A673 (cell line): ENCODE results near the gene GNG7. TPM values are rescaled to one million over a fixed set of nuclear protein-coding genes. Genes with fewer than 3 reads are reported as not detected.

Source experiments
- BruUV-seq: library from RNA; stranded (reverse); fragments of 400-500 nt; replicated peaks from 2 replicates; lab custom pipeline; 2021; lab: Mats Ljungman, UMichigan
- CTCF ChIA-PET: fragments of 300-600 bp; sonication (Branson Sonifier 250); formaldehyde crosslinking; loops from one replicate; lab custom pipeline; 2022; ENCODE audit warnings: antibody characterized with exemption; lab: Charles Lee
- POLR2A ChIA-PET: fragments of 300-600 bp; sonication (Branson Sonifier 250); formaldehyde crosslinking; loops from one replicate; lab custom pipeline; 2022; ENCODE audit warnings: antibody characterized with exemption; ENCODE audit not compliant: low non-redundant PET; lab: Charles Lee
- DNase-seq: peaks from one replicate; pipeline ENCODE4 v3.0.0-alpha.2; 2015; ENCODE audit warnings: low spot score
- H3K27ac ChIP-seq: fragments of 200-600 bp; sonication (generic); 2 replicates; pipeline ENCODE4 v1.5.1; 2016; ENCODE audit warnings: mixed run types, low read depth, mild to moderate bottlenecking, mixed read lengths, antibody characterized with exemption, low read length; ENCODE audit not compliant: poor library complexity, severe bottlenecking
- H3K27me3 ChIP-seq: fragments of 200-600 bp; sonication (generic); replicated peaks from 2 replicates; pipeline ENCODE4 v1.6.1; 2017; ENCODE audit warnings: mixed run types, low read depth, mild to moderate bottlenecking, mixed read lengths, antibody characterized with exemption, low read length; ENCODE audit not compliant: insufficient read depth, poor library complexity
- H3K36me3 ChIP-seq: fragments of 200-600 bp; sonication (generic); 2 replicates; pipeline ENCODE4 v1.6.1; 2016; ENCODE audit warnings: mixed run types, mild to moderate bottlenecking, mixed read lengths, antibody characterized with exemption, low read length; ENCODE audit not compliant: insufficient read depth, poor library complexity, severe bottlenecking
- H3K4me1 ChIP-seq: fragments of 200-600 bp; sonication (generic); 2 replicates; pipeline ENCODE4 v1.6.1; 2017; ENCODE audit warnings: mixed run types, mild to moderate bottlenecking, mixed read lengths, antibody characterized with exemption, low read length; ENCODE audit not compliant: insufficient read depth, poor library complexity, severe bottlenecking
- H3K4me3 ChIP-seq: fragments of 200-600 bp; sonication (generic); 2 replicates; pipeline ENCODE4 v1.5.1; 2016; ENCODE audit warnings: low read depth, mixed run types, mild to moderate bottlenecking, mixed read lengths, low read length; ENCODE audit not compliant: poor library complexity, severe bottlenecking
- H3K9me3 ChIP-seq: fragments of 200-600 bp; sonication (generic); 2 replicates; pipeline ENCODE4 v1.6.1; 2016; ENCODE audit warnings: mixed run types, low read depth, mild to moderate bottlenecking, mixed read lengths, antibody characterized with exemption, low read length; ENCODE audit not compliant: poor library complexity, severe bottlenecking
- EZH2 ChIP-seq: fragments of 200-600 bp; sonication (generic); IDR thresholded peaks from 2 replicates; pipeline ENCODE4 v1.6.1; 2017; ENCODE audit warnings: borderline replicate concordance, low read depth, mild to moderate bottlenecking, mixed read lengths, antibody characterized with exemption, low read length; ENCODE audit not compliant: poor library complexity, severe bottlenecking
- intact Hi-C: fragments of 100-400 bp; cut with micrococcal nuclease; formaldehyde crosslinking; loops from one replicate; pipeline ENCODE4 v1.10.0; 2022; ENCODE audit not compliant: unreplicated experiment
- total RNA-seq: library from RNA; stranded (reverse); gene quantifications from 2 replicates; pipeline ENCODE4 v1.2.3, GENCODE V29; 2021
- TF ChIP-seq, protein P1 (sequence below): fragments of 300-800, 200-600 bp; sonication (generic); conservative IDR thresholded peaks from 2 replicates; pipeline ENCODE4 v1.5.1; 2017; ENCODE audit warnings: low read depth, mild to moderate bottlenecking, antibody characterized with exemption, low read length, moderate library complexity, mixed read lengths

The GNG7 gene
- total RNA-seq, 1 experiment from 2014 or later, result 0.30 TPM

DNA sequence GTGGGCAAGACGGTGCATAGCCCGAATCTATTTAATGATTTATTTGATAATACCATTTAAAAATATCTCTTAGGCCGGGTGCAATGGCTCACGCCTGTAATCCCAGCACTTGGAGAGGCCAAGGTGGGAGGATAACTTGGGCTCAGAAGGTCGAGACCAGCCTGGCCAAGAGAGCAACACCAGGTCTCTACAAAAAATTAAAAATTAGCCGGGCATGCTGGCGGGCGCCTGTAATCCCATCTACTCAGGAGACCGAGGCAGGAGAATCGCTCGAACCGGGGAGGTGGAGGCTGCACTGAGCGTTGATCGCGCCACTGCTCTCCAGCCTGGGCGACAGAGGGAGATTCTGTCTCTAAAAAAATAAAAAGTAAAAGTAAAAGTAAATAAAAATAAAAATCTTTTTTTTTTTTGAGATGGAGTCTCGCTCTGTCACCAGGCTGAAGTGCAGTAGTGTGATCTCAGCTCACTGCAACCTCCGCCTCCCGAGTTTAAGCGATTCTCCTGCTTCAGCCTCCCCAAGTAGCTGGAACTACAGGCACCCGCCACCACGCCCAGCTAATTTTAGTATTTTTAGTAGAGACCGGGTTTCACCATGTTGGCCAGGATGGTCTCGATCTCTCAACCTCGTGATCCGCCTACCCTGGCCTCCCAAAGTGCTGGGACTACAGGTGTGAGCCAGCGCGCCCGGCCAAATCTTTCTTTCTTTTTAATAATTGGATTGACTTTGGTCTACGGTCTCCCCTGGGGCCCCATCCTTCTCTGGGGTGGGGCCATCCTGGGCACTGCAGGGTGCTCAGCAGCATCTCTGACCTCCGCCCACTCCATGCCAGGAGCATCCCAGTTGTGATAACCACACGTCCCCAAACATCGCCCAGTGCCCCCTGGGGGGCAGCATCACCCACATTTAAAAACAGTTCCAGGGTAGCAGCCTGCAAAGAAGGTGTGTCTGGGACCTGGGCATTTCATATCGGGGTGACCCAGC is 90.7 kb downstream of the GNG7 start:
- DNase-seq, result no peak
- BruUV-seq, result no TSS peak
- ChIA-PET CTCF (interaction anchor here (0.6 to 2.2 kb wide), 16 partner anchors 8 to 187 kb away, joined by 3 to 23 read pairs (median 5); partner anchors contain the start of genes GADD45B and TIMM13), POLR2A (interaction anchor here (0.6 to 1.5 kb wide), 3 partner anchors 108 to 142 kb away, joined by 5 to 14 read pairs (median 12); partner anchors contain the start of gene GADD45B)
- H3K27ac ChIP-seq, result no peak overlapping the region
- H3K4me3 ChIP-seq, result no peak overlapping the region
- H3K9me3 ChIP-seq, result no peaks in the 10 kb centered on the region
- H3K4me1 ChIP-seq, result no peaks in the 10 kb centered on the region
- no peaks in the 10 kb centered on the region for H3K36me3 ChIP-seq
- intact Hi-C loops, result loop anchor here (1.0 to 10.0 kb wide), 5 partner anchors 133 to 457 kb away; partner anchors contain the start of genes AP3D1 and TIMM13
- TF ChIP-seq EZH2, result no peak
- TF ChIP-seq, protein P1, sequence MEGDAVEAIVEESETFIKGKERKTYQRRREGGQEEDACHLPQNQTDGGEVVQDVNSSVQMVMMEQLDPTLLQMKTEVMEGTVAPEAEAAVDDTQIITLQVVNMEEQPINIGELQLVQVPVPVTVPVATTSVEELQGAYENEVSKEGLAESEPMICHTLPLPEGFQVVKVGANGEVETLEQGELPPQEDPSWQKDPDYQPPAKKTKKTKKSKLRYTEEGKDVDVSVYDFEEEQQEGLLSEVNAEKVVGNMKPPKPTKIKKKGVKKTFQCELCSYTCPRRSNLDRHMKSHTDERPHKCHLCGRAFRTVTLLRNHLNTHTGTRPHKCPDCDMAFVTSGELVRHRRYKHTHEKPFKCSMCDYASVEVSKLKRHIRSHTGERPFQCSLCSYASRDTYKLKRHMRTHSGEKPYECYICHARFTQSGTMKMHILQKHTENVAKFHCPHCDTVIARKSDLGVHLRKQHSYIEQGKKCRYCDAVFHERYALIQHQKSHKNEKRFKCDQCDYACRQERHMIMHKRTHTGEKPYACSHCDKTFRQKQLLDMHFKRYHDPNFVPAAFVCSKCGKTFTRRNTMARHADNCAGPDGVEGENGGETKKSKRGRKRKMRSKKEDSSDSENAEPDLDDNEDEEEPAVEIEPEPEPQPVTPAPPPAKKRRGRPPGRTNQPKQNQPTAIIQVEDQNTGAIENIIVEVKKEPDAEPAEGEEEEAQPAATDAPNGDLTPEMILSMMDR, result peak; percentile 19; the same call in 1 of the 2 replicates
- no peaks in the 10 kb centered on the region for H3K27me3 ChIP-seq

DNA sequence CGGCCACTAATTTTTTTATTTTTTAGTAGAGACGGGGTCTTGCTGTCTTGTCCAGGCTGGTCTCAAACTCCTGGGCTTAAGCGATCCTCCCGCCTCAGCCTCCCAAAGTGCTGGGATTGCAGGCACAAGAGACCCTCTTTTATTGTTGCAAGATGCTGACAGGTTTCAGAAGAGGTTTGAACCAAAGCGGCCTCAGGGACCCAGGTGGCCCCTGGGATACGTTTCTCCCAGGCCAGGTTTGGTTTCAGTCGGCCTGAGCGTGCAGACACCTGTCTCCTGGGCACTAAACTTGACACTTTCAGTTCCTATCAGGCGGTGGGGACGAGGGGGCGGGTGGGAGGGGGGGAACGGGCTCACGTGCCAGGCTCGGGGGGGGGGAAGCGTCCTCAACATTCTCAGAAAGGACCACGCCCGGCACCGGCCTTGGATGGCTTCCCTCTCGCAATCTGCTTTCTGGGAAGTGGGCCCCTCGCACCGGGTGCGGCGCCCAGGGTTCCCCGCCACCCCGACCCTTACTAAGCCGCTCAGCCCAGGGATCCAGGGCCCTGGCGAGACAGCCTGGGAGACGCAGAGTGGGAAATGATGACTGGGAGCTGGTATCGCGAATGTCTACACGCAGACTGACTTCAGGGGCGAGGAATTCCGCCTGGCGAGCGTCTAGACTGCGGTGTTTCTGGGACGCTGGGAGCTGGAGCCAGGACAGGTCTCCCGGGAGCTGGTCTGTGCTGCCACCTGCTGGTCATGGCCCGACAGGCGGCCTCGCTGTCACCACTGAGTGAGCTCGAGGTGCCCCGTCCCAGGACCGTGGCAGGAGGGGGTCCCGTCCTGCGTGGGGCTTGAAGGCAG is 91.6 kb downstream of the GNG7 start:
- ChIA-PET CTCF (interaction anchor here (0.6 to 2.2 kb wide), 15 partner anchors 7 to 188 kb away, joined by 3 to 23 read pairs (median 5); partner anchors contain the start of genes GADD45B and TIMM13), POLR2A (interaction anchor here (0.6 to 1.5 kb wide), 2 partner anchors 135 to 141 kb away, joined by 12 to 14 read pairs; partner anchors contain the start of gene GADD45B)
- H3K4me1 ChIP-seq, result no peaks in the 10 kb centered on the region
- no TSS peak for BruUV-seq
- no peak for TF ChIP-seq EZH2
- TF ChIP-seq, protein P1, result peak; percentile 95
- no peak overlapping the region for H3K27ac ChIP-seq
- intact Hi-C loops, result loop anchor here (1.0 to 10.0 kb wide), 5 partner anchors 133 to 456 kb away; partner anchors contain the start of genes AP3D1 and TIMM13
- peak; percentile 88 for DNase-seq
- H3K36me3 ChIP-seq, result no peaks in the 10 kb centered on the region
- no peaks in the 10 kb centered on the region for H3K27me3 ChIP-seq
- H3K4me3 ChIP-seq, result peak overlapping the region; percentile 38
- H3K9me3 ChIP-seq, result no peaks in the 10 kb centered on the region
